WTC11 (cell line): ENCODE measurements around the gene COL4A6. TPM values are rescaled to one million over a fixed set of nuclear protein-coding genes. Genes with fewer than 3 reads are reported as not detected.

Experiments
- ATAC-seq: fragments of 200-7000 bp; cut with Tn5 transposase; 2 replicates; pipeline ENCODE4 v1.10.0; 2021; ENCODE audit warnings: mild to moderate bottlenecking, moderate library complexity
- CTCF ChIA-PET: fragments of 300-600 bp; sonication (Branson Sonifier 250); formaldehyde crosslinking; loops from one replicate; lab custom pipeline; 2021; ENCODE audit warnings: antibody characterized with exemption; lab: Charles Lee
- POLR2A ChIA-PET: fragments of 350-600 bp; sonication (Branson Sonifier 250); formaldehyde crosslinking; loops from one replicate; lab custom pipeline; 2021; ENCODE audit warnings: antibody characterized with exemption; lab: Charles Lee
- DNase-seq: peaks from one replicate; pipeline ENCODE4 v3.0.0; 2021; ENCODE audit warnings: low spot score
- H3K27ac Mint-ChIP-seq: 2 replicates; pipeline ENCODE4 v1.8.0; 2021; ENCODE audit warnings: mixed read lengths
- H3K27me3 Mint-ChIP-seq: 2 replicates; pipeline ENCODE4 v1.8.0; 2021; ENCODE audit warnings: low read depth, mild to moderate bottlenecking, moderate library complexity, mixed read lengths
- H3K36me3 Mint-ChIP-seq: 2 replicates; pipeline ENCODE4 v1.8.0; 2021; ENCODE audit warnings: mixed read lengths
- H3K4me1 Mint-ChIP-seq: 2 replicates; pipeline ENCODE4 v1.8.0; 2022; ENCODE audit warnings: mixed read lengths
- H3K4me3 Mint-ChIP-seq: 2 replicates; pipeline ENCODE4 v1.8.0; 2021; ENCODE audit warnings: mild to moderate bottlenecking, moderate library complexity, mixed read lengths
- H3K9me3 Mint-ChIP-seq: 2 replicates; pipeline ENCODE4 v1.8.0; 2021; ENCODE audit warnings: mixed read lengths
- ESRRA ChIP-seq: sonication (generic); formaldehyde crosslinking; IDR thresholded peaks from 2 replicates; pipeline ENCODE4 v1.8.1; 2022; ENCODE audit warnings: mild to moderate bottlenecking, missing genetic modification reagents, borderline replicate concordance
- JAZF1 ChIP-seq: fragments of 250-450 bp; sonication (Bioruptor Pico); IDR thresholded peaks from 2 replicates; pipeline ENCODE4 v1.9.0; 2021; ENCODE audit warnings: moderate library complexity, mild to moderate bottlenecking, inconsistent platforms
- NFYB ChIP-seq: sonication (generic); formaldehyde crosslinking; conservative IDR thresholded peaks from 2 replicates; pipeline ENCODE4 v1.8.0; 2022; ENCODE audit warnings: low read depth, missing genetic modification reagents
- NR2C2 ChIP-seq: sonication (generic); formaldehyde crosslinking; IDR thresholded peaks from 2 replicates; pipeline ENCODE4 v1.8.0; 2022; ENCODE audit warnings: mild to moderate bottlenecking, missing genetic modification reagents
- RELA ChIP-seq: sonication (generic); formaldehyde crosslinking; IDR thresholded peaks from 2 replicates; pipeline ENCODE4 v1.8.1; 2022; ENCODE audit warnings: missing genetic modification reagents, mild to moderate bottlenecking, borderline replicate concordance
- SMAD3 ChIP-seq: sonication (generic); formaldehyde crosslinking; IDR thresholded peaks from 2 replicates; pipeline ENCODE4 v1.8.0; 2022; ENCODE audit warnings: missing genetic modification reagents, mild to moderate bottlenecking, borderline replicate concordance
- SMAD4 ChIP-seq: sonication (generic); formaldehyde crosslinking; IDR thresholded peaks from 2 replicates; pipeline ENCODE4 v1.8.0; 2022; ENCODE audit warnings: mild to moderate bottlenecking, missing genetic modification reagents
- ZNF423 ChIP-seq: fragments of 250-450 bp; sonication (Bioruptor Pico); IDR thresholded peaks from 2 replicates; pipeline ENCODE4 v2.1.2; 2022; ENCODE audit warnings: mild to moderate bottlenecking, moderate library complexity
- total RNA-seq: library from RNA; stranded (reverse); gene quantifications from 3 replicates; pipeline ENCODE4 v1.2.3, GENCODE V29; 2021
- TF ChIP-seq, protein P1 (sequence below): sonication (generic); formaldehyde crosslinking; IDR thresholded peaks from 2 replicates; pipeline ENCODE4 v1.8.1; 2022; ENCODE audit warnings: mild to moderate bottlenecking, moderate library complexity, missing genetic modification reagents
- TF ChIP-seq, protein P2 (sequence below): sonication (generic); formaldehyde crosslinking; IDR thresholded peaks from 2 replicates; pipeline ENCODE4 v1.8.1; 2023; ENCODE audit warnings: mild to moderate bottlenecking, missing genetic modification reagents
- TF ChIP-seq, protein P3 (sequence below): sonication (generic); formaldehyde crosslinking; IDR thresholded peaks from 2 replicates; pipeline ENCODE4 v1.8.0; 2023; ENCODE audit warnings: mild to moderate bottlenecking, missing genetic modification reagents
- TF ChIP-seq, protein P4 (sequence below): fragments of 250-450 bp; sonication (Bioruptor Pico); IDR thresholded peaks from 2 replicates; pipeline ENCODE4 v1.9.0; 2021; ENCODE audit warnings: mild to moderate bottlenecking, borderline replicate concordance
- TF ChIP-seq, protein P5 (sequence below): sonication (generic); formaldehyde crosslinking; IDR thresholded peaks from 2 replicates; pipeline ENCODE4 v1.8.0; 2022; ENCODE audit warnings: mild to moderate bottlenecking, missing genetic modification reagents
- TF ChIP-seq, protein P6 (sequence below): sonication (generic); formaldehyde crosslinking; IDR thresholded peaks from 2 replicates; pipeline ENCODE4 v1.8.1; 2023; ENCODE audit warnings: mild to moderate bottlenecking, missing genetic modification reagents, moderate library complexity

The COL4A6 gene
- total RNA-seq, 1 experiment from 2014 or later, result 15.2 TPM

DNA sequence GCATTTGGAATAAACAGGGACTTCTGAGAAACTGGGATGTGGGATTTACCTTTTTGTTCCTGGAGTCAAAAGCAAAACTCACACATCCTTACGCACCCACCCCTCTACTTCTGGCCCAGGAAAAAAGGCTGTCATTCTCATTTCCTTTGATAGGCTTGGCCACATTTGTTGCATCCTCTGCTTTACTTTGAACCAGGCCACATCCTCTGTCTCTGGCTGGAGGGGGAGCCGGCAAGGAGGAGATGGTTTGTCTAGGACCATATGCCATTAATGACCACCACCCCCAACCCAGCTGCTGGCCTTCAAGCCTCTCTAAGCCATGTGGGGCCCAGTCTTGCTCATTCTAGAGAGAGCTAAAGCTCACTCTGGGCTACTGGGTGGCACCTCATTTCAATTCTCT lies 282.1 kb downstream of the COL4A6 start:
- DNase-seq (no peak), ATAC-seq (no peak)
- no peaks in the 10 kb centered on the region for H3K27me3 Mint-ChIP-seq
- H3K27ac Mint-ChIP-seq, result no peak overlapping the region
- H3K4me3 Mint-ChIP-seq, result no peak overlapping the region
- peaks cover 11% of the 10 kb centered on the region; the same call in 1 of the 2 replicates for H3K4me1 Mint-ChIP-seq
- no peak for TF ChIP-seq SMAD3 (CRISPR knock-in tag)
- H3K9me3 Mint-ChIP-seq, result no peaks in the 10 kb centered on the region
- ChIA-PET CTCF (interaction anchor here (2.1 kb wide), 1 partner anchor 9 kb away, joined by 9 read pairs; no protein-coding TSS in a partner anchor), POLR2A (no interaction called here)
- no peaks in the 10 kb centered on the region for H3K36me3 Mint-ChIP-seq

DNA sequence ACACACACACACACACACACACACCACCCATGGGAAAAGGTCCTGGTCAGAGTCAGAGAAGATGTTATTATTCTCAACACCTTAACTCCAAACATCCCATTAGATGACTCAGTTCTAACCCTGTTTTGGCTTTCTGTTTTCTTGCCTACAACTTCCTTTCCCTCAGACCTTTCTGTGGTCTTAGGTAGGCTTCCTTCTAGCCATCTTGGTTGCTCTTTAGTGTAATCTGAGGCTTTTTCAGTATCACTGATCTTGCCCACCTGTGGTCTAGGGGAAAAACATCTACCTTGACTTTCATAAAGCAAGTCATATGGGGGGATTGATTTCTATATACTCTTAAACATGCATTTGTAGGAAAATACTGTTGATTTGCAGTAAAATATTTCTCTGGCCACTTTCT lies 289.7 kb downstream of the COL4A6 start:
- DNase-seq (no peak), ATAC-seq (no peak)
- Mint-ChIP-seq H3K36me3 (no peaks in the 10 kb centered on the region), H3K27me3 (no peaks in the 10 kb centered on the region), H3K4me1 (no peaks in the 10 kb centered on the region), H3K4me3 (no peak overlapping the region), H3K9me3 (no peaks in the 10 kb centered on the region), H3K27ac (no peak overlapping the region)
- ChIA-PET POLR2A (no interaction called here), CTCF (no interaction called here)
- TF ChIP-seq, protein P1, sequence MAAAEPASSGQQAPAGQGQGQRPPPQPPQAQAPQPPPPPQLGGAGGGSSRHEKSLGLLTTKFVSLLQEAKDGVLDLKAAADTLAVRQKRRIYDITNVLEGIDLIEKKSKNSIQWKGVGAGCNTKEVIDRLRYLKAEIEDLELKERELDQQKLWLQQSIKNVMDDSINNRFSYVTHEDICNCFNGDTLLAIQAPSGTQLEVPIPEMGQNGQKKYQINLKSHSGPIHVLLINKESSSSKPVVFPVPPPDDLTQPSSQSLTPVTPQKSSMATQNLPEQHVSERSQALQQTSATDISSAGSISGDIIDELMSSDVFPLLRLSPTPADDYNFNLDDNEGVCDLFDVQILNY (CRISPR knock-in tag), result no peak
- TF ChIP-seq, protein P2, sequence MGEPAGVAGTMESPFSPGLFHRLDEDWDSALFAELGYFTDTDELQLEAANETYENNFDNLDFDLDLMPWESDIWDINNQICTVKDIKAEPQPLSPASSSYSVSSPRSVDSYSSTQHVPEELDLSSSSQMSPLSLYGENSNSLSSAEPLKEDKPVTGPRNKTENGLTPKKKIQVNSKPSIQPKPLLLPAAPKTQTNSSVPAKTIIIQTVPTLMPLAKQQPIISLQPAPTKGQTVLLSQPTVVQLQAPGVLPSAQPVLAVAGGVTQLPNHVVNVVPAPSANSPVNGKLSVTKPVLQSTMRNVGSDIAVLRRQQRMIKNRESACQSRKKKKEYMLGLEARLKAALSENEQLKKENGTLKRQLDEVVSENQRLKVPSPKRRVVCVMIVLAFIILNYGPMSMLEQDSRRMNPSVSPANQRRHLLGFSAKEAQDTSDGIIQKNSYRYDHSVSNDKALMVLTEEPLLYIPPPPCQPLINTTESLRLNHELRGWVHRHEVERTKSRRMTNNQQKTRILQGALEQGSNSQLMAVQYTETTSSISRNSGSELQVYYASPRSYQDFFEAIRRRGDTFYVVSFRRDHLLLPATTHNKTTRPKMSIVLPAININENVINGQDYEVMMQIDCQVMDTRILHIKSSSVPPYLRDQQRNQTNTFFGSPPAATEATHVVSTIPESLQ, result no peak
- TF ChIP-seq, protein P3, sequence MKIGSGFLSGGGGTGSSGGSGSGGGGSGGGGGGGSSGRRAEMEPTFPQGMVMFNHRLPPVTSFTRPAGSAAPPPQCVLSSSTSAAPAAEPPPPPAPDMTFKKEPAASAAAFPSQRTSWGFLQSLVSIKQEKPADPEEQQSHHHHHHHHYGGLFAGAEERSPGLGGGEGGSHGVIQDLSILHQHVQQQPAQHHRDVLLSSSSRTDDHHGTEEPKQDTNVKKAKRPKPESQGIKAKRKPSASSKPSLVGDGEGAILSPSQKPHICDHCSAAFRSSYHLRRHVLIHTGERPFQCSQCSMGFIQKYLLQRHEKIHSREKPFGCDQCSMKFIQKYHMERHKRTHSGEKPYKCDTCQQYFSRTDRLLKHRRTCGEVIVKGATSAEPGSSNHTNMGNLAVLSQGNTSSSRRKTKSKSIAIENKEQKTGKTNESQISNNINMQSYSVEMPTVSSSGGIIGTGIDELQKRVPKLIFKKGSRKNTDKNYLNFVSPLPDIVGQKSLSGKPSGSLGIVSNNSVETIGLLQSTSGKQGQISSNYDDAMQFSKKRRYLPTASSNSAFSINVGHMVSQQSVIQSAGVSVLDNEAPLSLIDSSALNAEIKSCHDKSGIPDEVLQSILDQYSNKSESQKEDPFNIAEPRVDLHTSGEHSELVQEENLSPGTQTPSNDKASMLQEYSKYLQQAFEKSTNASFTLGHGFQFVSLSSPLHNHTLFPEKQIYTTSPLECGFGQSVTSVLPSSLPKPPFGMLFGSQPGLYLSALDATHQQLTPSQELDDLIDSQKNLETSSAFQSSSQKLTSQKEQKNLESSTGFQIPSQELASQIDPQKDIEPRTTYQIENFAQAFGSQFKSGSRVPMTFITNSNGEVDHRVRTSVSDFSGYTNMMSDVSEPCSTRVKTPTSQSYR (CRISPR knock-in tag), result no peak
- TF ChIP-seq SMAD4 (no peak), ZNF423 (no peak), ESRRA (CRISPR knock-in tag) (no peak), RELA (CRISPR knock-in tag) (no peak), NR2C2 (no peak), JAZF1 (no peak), NFYB (CRISPR knock-in tag) (no peak)
- TF ChIP-seq, protein P4, sequence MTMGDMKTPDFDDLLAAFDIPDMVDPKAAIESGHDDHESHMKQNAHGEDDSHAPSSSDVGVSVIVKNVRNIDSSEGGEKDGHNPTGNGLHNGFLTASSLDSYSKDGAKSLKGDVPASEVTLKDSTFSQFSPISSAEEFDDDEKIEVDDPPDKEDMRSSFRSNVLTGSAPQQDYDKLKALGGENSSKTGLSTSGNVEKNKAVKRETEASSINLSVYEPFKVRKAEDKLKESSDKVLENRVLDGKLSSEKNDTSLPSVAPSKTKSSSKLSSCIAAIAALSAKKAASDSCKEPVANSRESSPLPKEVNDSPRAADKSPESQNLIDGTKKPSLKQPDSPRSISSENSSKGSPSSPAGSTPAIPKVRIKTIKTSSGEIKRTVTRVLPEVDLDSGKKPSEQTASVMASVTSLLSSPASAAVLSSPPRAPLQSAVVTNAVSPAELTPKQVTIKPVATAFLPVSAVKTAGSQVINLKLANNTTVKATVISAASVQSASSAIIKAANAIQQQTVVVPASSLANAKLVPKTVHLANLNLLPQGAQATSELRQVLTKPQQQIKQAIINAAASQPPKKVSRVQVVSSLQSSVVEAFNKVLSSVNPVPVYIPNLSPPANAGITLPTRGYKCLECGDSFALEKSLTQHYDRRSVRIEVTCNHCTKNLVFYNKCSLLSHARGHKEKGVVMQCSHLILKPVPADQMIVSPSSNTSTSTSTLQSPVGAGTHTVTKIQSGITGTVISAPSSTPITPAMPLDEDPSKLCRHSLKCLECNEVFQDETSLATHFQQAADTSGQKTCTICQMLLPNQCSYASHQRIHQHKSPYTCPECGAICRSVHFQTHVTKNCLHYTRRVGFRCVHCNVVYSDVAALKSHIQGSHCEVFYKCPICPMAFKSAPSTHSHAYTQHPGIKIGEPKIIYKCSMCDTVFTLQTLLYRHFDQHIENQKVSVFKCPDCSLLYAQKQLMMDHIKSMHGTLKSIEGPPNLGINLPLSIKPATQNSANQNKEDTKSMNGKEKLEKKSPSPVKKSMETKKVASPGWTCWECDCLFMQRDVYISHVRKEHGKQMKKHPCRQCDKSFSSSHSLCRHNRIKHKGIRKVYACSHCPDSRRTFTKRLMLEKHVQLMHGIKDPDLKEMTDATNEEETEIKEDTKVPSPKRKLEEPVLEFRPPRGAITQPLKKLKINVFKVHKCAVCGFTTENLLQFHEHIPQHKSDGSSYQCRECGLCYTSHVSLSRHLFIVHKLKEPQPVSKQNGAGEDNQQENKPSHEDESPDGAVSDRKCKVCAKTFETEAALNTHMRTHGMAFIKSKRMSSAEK, result no peak
- TF ChIP-seq, protein P5, sequence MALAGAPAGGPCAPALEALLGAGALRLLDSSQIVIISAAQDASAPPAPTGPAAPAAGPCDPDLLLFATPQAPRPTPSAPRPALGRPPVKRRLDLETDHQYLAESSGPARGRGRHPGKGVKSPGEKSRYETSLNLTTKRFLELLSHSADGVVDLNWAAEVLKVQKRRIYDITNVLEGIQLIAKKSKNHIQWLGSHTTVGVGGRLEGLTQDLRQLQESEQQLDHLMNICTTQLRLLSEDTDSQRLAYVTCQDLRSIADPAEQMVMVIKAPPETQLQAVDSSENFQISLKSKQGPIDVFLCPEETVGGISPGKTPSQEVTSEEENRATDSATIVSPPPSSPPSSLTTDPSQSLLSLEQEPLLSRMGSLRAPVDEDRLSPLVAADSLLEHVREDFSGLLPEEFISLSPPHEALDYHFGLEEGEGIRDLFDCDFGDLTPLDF (CRISPR knock-in tag), result no peak
- TF ChIP-seq, protein P6, sequence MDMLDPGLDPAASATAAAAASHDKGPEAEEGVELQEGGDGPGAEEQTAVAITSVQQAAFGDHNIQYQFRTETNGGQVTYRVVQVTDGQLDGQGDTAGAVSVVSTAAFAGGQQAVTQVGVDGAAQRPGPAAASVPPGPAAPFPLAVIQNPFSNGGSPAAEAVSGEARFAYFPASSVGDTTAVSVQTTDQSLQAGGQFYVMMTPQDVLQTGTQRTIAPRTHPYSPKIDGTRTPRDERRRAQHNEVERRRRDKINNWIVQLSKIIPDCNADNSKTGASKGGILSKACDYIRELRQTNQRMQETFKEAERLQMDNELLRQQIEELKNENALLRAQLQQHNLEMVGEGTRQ, result no peak
